Liver (tissue), 9 donors: ENCODE measurements around the gene UBE3C. TPM values are rescaled to one million over a fixed set of nuclear protein-coding genes. Genes with fewer than 3 reads are reported as not detected.

ENCODE experiments used
- DNase-seq: peaks from one replicate; pipeline ENCODE4 v3.0.0-alpha.2; 2017; ENCODE audit warnings: low spot score
- H3K27ac ChIP-seq, 2 donors: one replicate each; pipeline ENCODE4 v1.7.0; 2013; ENCODE audit warnings: inconsistent platforms in 2 of 2, low read length in 2 of 2, control low read depth in 1 of 2, low read depth in 1 of 2, mild to moderate bottlenecking in 1 of 2
- H3K27me3 ChIP-seq, 4 donors: one replicate each; pipeline versions ENCODE4 v1.6.1 to v1.7.0; 2013; ENCODE audit warnings: low read length in 3 of 4, inconsistent platforms in 1 of 4, mild to moderate bottlenecking in 1 of 4, moderate library complexity in 1 of 4; ENCODE audit not compliant: control insufficient read depth in 4 of 4, insufficient read depth in 4 of 4
- H3K36me3 ChIP-seq, 4 donors: one replicate each; pipeline versions ENCODE4 v1.6.1 to v1.7.0; 2013; ENCODE audit warnings: low read length in 3 of 4, mild to moderate bottlenecking in 3 of 4, low read depth in 1 of 4, moderate library complexity in 1 of 4; ENCODE audit not compliant: control insufficient read depth in 4 of 4, insufficient read depth in 3 of 4
- H3K4me1 ChIP-seq, 4 donors: one replicate each; pipeline versions ENCODE4 v1.6.1 to v1.7.0; 2013; ENCODE audit warnings: low read length in 3 of 4, mild to moderate bottlenecking in 3 of 4, moderate library complexity in 1 of 4; ENCODE audit not compliant: control insufficient read depth in 4 of 4, insufficient read depth in 4 of 4
- H3K4me3 ChIP-seq, 3 donors: one replicate each; pipeline versions ENCODE4 v1.6.1 to v1.7.0; 2013; ENCODE audit warnings: low read length in 3 of 3, control low read depth in 1 of 3, low read depth in 1 of 3, mild to moderate bottlenecking in 1 of 3
- H3K9ac ChIP-seq, 2 donors: one replicate each; pipeline ENCODE4 v1.7.0; 2013; ENCODE audit warnings: low read length in 2 of 2, mild to moderate bottlenecking in 2 of 2, moderate library complexity in 2 of 2, control low read depth in 1 of 2, low read depth in 1 of 2
- H3K9me3 ChIP-seq, 4 donors: one replicate each; pipeline versions ENCODE4 v1.6.1 to v1.7.0; 2013; ENCODE audit warnings: low read length in 3 of 4; ENCODE audit not compliant: control insufficient read depth in 4 of 4
- EGR1 ChIP-seq, 2 donors: IDR thresholded peaks; 2 replicates each; pipeline ENCODE4 v1.6.1; 2016 to 2018; ENCODE audit warnings: antibody characterized with exemption in 2 of 2, low read depth in 2 of 2
- FOXA1 ChIP-seq: IDR thresholded peaks from 2 replicates; pipeline ENCODE4 v1.6.1; 2016; ENCODE audit warnings: antibody characterized with exemption
- FOXA2 ChIP-seq: IDR thresholded peaks from 2 replicates; pipeline ENCODE4 v1.6.1; 2016; ENCODE audit warnings: antibody characterized with exemption
- GABPA ChIP-seq, 2 donors: IDR thresholded peaks in 1 of 2; conservative IDR thresholded peaks in 1 of 2; 2 replicates each; pipeline ENCODE4 v1.6.1; 2016; ENCODE audit warnings: antibody characterized with exemption in 2 of 2, mild to moderate bottlenecking in 1 of 2, moderate library complexity in 1 of 2
- HNF4A ChIP-seq, 2 donors: conservative IDR thresholded peaks; 2 replicates each; pipeline ENCODE4 v1.6.1; 2016; ENCODE audit warnings: antibody characterized with exemption in 2 of 2, mild to moderate bottlenecking in 2 of 2
- HNF4G ChIP-seq: IDR thresholded peaks from 2 replicates; pipeline ENCODE4 v1.6.1; 2016; ENCODE audit warnings: antibody characterized with exemption
- JUND ChIP-seq, 2 donors: IDR thresholded peaks; 2 replicates each; pipeline ENCODE4 v1.6.1; 2016; ENCODE audit warnings: antibody characterized with exemption in 2 of 2
- RAD21 ChIP-seq, 2 donors: IDR thresholded peaks; 2 replicates each; pipeline ENCODE4 v1.6.1; 2016; ENCODE audit warnings: antibody characterized with exemption in 2 of 2, mild to moderate bottlenecking in 2 of 2
- REST ChIP-seq: IDR thresholded peaks from 2 replicates; pipeline ENCODE4 v1.6.1; 2016; ENCODE audit warnings: antibody characterized with exemption, mild to moderate bottlenecking
- RXRA ChIP-seq, 2 donors: IDR thresholded peaks; 2 replicates each; pipeline ENCODE4 v1.6.1; 2017 to 2018; ENCODE audit warnings: antibody characterized with exemption in 2 of 2, mild to moderate bottlenecking in 1 of 2
- SP1 ChIP-seq: IDR thresholded peaks from 2 replicates; pipeline ENCODE4 v1.6.1; 2018; ENCODE audit warnings: antibody characterized with exemption, mild to moderate bottlenecking
- YY1 ChIP-seq: IDR thresholded peaks from 2 replicates; pipeline ENCODE4 v1.6.1; 2016; ENCODE audit warnings: antibody characterized with exemption, mild to moderate bottlenecking
- WGBS: extraction: QIAGEN DNeasy Blood & Tissue Kit; methylation state at CpG from one replicate; pipeline ENCODE4 v1.1.7; 2013; 5-methylcytosine and 5-hydroxymethylcytosine counted together
- polyA plus RNA-seq, 2 donors: library from polyadenylated mRNA; stranded (reverse) in 1 of 2; unstranded in 1 of 2; fragments of 200-250 nt in 1 of 2; fragments of >200 nt in 1 of 2; fragmentation: Nextera tagmentation in 1 of 2; extraction: Ambion mirVana in 1 of 2; gene quantifications; one replicate each; pipeline versions ENCODE4 v1.2.1 to v1.2.3, GENCODE V29; 2013 to 2015
- total RNA-seq, 2 donors: library from RNA; depleted of rRNA; stranded (reverse); fragments of >200 nt; gene quantifications; one replicate each; pipeline ENCODE4 v1.2.3, GENCODE V29; 2014
- TF ChIP-seq, protein P1 (sequence below): IDR thresholded peaks from 2 replicates; pipeline ENCODE4 v1.6.1; 2016; ENCODE audit warnings: antibody characterized with exemption
- TF ChIP-seq, protein P2 (sequence below): IDR thresholded peaks from 2 replicates; pipeline ENCODE4 v1.6.1; 2016; ENCODE audit warnings: antibody characterized with exemption
- TF ChIP-seq, protein P3 (sequence below): fragments of 150-350 bp; IDR thresholded peaks from 2 replicates; pipeline ENCODE4 v1.5.1; 2017; ENCODE audit warnings: improper control_type of control experiment, low read depth, low read length; ENCODE audit not compliant: missing input control
- TF ChIP-seq, protein P4 (sequence below): IDR thresholded peaks from 2 replicates; pipeline ENCODE4 v1.6.1; 2016; ENCODE audit warnings: antibody characterized with exemption
- donor health status: healthy.
- donor health status: healthy.
- donor health status: healthy.
- donor health status: healthy.
- donor health status: healthy.

The UBE3C gene
- total and polyA plus RNA-seq, 4 donors, result 10.3 to 61.8 (median 33.9) TPM

- Histone ChIP-seq H3K4me1 (peaks cover 0 to 3% (median 1%) of the 10 kb centered on the region in 4 donors), H3K9ac (no peak overlapping the region), H3K27ac (no peak overlapping the region), H3K27me3 (no peaks in the 10 kb centered on the region), H3K36me3 (peaks cover 0 to 9% (median 4%) of the 10 kb centered on the region in 4 donors), H3K9me3 (no peaks in the 10 kb centered on the region), H3K4me3 (no peak overlapping the region)
- TF ChIP-seq FOXA1, result no peak
- no peak for TF ChIP-seq RAD21 (IDR thresholded peaks at IDR 0.05)
- TF ChIP-seq, protein P1, sequence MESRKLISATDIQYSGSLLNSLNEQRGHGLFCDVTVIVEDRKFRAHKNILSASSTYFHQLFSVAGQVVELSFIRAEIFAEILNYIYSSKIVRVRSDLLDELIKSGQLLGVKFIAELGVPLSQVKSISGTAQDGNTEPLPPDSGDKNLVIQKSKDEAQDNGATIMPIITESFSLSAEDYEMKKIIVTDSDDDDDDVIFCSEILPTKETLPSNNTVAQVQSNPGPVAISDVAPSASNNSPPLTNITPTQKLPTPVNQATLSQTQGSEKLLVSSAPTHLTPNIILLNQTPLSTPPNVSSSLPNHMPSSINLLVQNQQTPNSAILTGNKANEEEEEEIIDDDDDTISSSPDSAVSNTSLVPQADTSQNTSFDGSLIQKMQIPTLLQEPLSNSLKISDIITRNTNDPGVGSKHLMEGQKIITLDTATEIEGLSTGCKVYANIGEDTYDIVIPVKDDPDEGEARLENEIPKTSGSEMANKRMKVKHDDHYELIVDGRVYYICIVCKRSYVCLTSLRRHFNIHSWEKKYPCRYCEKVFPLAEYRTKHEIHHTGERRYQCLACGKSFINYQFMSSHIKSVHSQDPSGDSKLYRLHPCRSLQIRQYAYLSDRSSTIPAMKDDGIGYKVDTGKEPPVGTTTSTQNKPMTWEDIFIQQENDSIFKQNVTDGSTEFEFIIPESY, result no peak
- TF ChIP-seq, protein P2, sequence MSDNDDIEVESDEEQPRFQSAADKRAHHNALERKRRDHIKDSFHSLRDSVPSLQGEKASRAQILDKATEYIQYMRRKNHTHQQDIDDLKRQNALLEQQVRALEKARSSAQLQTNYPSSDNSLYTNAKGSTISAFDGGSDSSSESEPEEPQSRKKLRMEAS, result no peak
- no peak for TF ChIP-seq REST
- TF ChIP-seq, protein P3, sequence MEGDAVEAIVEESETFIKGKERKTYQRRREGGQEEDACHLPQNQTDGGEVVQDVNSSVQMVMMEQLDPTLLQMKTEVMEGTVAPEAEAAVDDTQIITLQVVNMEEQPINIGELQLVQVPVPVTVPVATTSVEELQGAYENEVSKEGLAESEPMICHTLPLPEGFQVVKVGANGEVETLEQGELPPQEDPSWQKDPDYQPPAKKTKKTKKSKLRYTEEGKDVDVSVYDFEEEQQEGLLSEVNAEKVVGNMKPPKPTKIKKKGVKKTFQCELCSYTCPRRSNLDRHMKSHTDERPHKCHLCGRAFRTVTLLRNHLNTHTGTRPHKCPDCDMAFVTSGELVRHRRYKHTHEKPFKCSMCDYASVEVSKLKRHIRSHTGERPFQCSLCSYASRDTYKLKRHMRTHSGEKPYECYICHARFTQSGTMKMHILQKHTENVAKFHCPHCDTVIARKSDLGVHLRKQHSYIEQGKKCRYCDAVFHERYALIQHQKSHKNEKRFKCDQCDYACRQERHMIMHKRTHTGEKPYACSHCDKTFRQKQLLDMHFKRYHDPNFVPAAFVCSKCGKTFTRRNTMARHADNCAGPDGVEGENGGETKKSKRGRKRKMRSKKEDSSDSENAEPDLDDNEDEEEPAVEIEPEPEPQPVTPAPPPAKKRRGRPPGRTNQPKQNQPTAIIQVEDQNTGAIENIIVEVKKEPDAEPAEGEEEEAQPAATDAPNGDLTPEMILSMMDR, result no peak
- TF ChIP-seq YY1, result no peak
- DNase-seq, result no peak
- WGBS, result 88% methylated on average over 1 of the region's 1 CpG
Measured at GRCh38 chr7:157160433-157160832, 21.7 kb downstream of the UBE3C start.

GRCh38 chr7:157165987-157166386 is 27.3 kb downstream of the UBE3C start:
- Histone ChIP-seq H3K4me1 (no peaks in the 10 kb centered on the region), H3K27ac (no peak overlapping the region), H3K27me3 (no peaks in the 10 kb centered on the region), H3K4me3 (no peak overlapping the region), H3K9me3 (no peaks in the 10 kb centered on the region), H3K36me3 (peaks cover 1 to 31% (median 21%) of the 10 kb centered on the region in 4 donors), H3K9ac (no peak overlapping the region)
- whole genome bisulfite sequencing, result 86% methylated on average over 1 of the region's 1 CpG
- no peak for TF ChIP-seq JUND (IDR thresholded peaks at IDR 0.05)
- TF ChIP-seq, protein P3, result no peak
- TF ChIP-seq, protein P1, result no peak
- TF ChIP-seq SP1, result no peak
- no peak for TF ChIP-seq RXRA (IDR thresholded peaks at IDR 0.05)
- TF ChIP-seq YY1, result no peak
- TF ChIP-seq GABPA (IDR thresholded peaks at IDR 0.05 in 1 of 2, conservative IDR thresholded peaks at IDR 0.05 in 1 of 2), result no peak
- TF ChIP-seq HNF4G, result no peak
- TF ChIP-seq EGR1 (IDR thresholded peaks at IDR 0.05; ENCODE audit: low read depth in 2 of 2), result no peak
- TF ChIP-seq, protein P4, sequence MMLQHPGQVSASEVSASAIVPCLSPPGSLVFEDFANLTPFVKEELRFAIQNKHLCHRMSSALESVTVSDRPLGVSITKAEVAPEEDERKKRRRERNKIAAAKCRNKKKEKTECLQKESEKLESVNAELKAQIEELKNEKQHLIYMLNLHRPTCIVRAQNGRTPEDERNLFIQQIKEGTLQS, result no peak
- TF ChIP-seq HNF4A (conservative IDR thresholded peaks at IDR 0.05), result no peak
- no peak for TF ChIP-seq FOXA2
- TF ChIP-seq, protein P2, result no peak
- TF ChIP-seq FOXA1, result no peak
- no peak for DNase-seq
